Bronchial epithelial cell (primary cell): ENCODE data around the gene ZNF460. TPM values are rescaled to one million over a fixed set of nuclear protein-coding genes. Genes with fewer than 3 reads are reported as not detected.

ENCODE experiments used
- DNase-seq: peaks from one replicate; pipeline ENCODE4 v3.0.0-alpha.2; 2010; ENCODE audit warnings: low read depth
- FAIRE-seq: peaks from 2 replicates; lab custom pipeline; 2011; peaks lifted over from hg19 to GRCh38; lab: Jason Lieb, UNC
- H3K27me3 ChIP-seq: 2 replicates; pipeline ENCODE4 v1.5.1; 2011; ENCODE audit warnings: low read length; ENCODE audit not compliant: control insufficient read depth, insufficient read depth
- H3K36me3 ChIP-seq: 2 replicates; pipeline ENCODE4 v1.5.1; 2011; ENCODE audit warnings: low read length; ENCODE audit not compliant: control insufficient read depth, insufficient read depth
- H3K4me3 ChIP-seq: 2 replicates; pipeline ENCODE4 v1.5.1; 2011; ENCODE audit warnings: mild to moderate bottlenecking, low read depth, low read length, control low read depth
- total RNA-seq: library from RNA; depleted of rRNA; stranded (reverse); fragments of >200 nt; gene quantifications from 2 replicates; pipeline ENCODE4 v1.2.1, GENCODE V29; 2014
- TF ChIP-seq, protein P1 (sequence below): IDR thresholded peaks from 2 replicates; pipeline ENCODE4 v1.5.1; 2011; ENCODE audit warnings: mild to moderate bottlenecking, moderate library complexity, low read length, control low read depth, inconsistent platforms; ENCODE audit not compliant: insufficient read depth, severe bottlenecking

ZNF460 gene
- total RNA-seq: 126 and 131 TPM in 2 replicates

DNA sequence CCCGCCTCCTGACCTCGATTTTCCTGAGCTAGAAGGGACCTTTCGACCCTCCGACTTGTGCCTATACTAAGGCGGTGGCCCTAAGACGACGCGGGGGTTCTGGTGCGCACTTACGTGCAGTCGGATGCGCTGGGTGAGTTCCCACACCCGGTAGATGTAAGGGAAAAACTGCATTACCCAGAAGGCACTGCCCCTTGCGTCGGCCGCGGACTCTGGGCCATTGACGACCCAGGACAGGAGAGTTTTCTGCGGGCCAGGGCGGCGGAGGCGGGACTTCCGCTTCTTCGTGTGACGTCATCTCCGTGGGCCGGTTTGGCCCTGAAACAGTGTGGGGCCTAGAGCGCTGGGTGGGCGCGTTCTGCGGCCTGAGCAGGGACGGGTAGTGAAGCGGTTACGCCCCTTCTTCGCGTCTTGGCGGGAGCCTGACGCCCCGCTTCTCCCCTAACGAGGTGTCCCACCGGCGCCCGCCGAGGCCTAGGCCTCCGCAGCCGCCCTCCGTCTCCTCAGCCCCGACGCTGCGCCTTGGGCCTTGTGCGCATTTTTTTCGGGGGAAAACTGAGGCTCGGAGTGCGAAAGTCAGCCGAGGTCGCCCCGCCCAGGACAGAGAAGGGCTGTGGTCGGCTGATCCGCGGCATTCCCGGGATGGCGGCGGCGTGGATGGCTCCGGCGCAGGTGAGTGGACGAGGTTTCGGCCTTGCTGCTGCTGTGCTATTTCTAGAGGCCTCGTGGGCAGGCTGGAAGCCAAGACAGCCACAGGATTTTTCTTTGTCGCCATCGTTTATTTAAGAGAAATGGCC lies at the start of gene ZNF460:
Gene ZNF460 (plus strand): TSS at position 321 of the 797 bp plus-strand sequence. CDS start 322 bp downstream, at position 643.
- TF ChIP-seq, protein P1, sequence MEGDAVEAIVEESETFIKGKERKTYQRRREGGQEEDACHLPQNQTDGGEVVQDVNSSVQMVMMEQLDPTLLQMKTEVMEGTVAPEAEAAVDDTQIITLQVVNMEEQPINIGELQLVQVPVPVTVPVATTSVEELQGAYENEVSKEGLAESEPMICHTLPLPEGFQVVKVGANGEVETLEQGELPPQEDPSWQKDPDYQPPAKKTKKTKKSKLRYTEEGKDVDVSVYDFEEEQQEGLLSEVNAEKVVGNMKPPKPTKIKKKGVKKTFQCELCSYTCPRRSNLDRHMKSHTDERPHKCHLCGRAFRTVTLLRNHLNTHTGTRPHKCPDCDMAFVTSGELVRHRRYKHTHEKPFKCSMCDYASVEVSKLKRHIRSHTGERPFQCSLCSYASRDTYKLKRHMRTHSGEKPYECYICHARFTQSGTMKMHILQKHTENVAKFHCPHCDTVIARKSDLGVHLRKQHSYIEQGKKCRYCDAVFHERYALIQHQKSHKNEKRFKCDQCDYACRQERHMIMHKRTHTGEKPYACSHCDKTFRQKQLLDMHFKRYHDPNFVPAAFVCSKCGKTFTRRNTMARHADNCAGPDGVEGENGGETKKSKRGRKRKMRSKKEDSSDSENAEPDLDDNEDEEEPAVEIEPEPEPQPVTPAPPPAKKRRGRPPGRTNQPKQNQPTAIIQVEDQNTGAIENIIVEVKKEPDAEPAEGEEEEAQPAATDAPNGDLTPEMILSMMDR: no peak
- peak within 1 kb of the TSS; percentile 75 for H3K4me3 ChIP-seq
- H3K36me3 ChIP-seq: peaks cover 10% of the 10 kb centered on the region
- DNase-seq (peak; percentile 87), FAIRE-seq (no peak)
- H3K27me3 ChIP-seq: no peaks in the 10 kb centered on the region

DNA sequence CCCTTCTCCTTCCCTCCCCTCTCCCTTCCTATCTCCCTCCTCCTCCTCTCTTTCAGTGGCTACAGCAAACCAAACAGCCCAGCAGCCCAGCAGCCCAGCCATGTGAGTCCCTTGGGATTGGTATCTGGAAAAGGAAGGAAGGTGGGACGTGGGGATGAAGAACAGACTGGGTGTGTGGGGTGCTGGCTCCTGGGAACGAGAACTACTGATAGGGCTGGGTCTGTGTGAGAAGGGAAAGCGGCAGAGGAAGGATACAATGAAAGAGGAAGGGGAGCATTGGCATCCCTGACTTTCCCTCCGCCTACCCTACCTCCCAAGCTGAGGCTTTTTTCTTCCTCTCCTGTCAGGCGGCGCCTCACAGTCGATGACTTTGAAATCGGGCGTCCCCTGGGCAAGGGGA lies 48.6 kb upstream of the ZNF460 start:
- H3K4me3 ChIP-seq: no peak overlapping the region
- H3K36me3 ChIP-seq: no peaks in the 10 kb centered on the region
- DNase-seq (no peak), FAIRE-seq (no peak)
- TF ChIP-seq, protein P1: no peak
- H3K27me3 ChIP-seq: no peaks in the 10 kb centered on the region

DNA sequence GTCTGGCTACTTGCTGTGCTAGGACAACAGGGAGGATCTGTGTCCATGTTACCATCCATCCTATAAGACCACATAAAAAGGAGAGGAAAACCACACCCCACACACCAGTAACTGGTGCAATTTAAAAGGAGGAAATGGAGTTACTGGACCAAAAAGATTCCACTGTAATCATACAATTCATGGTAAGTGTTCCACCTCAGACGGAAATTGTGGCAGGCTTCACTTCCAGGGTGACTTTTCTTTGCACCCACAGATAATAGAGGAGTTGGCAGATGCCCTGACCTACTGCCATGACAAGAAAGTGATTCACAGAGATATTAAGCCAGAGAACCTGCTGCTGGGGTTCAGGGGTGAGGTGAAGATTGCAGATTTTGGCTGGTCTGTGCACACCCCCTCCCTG lies 47.1 kb upstream of the ZNF460 start:
- H3K36me3 ChIP-seq: no peaks in the 10 kb centered on the region
- FAIRE-seq (no peak), DNase-seq (no peak)
- H3K27me3 ChIP-seq: no peaks in the 10 kb centered on the region
- TF ChIP-seq, protein P1: no peak
- H3K4me3 ChIP-seq: no peak overlapping the region

DNA sequence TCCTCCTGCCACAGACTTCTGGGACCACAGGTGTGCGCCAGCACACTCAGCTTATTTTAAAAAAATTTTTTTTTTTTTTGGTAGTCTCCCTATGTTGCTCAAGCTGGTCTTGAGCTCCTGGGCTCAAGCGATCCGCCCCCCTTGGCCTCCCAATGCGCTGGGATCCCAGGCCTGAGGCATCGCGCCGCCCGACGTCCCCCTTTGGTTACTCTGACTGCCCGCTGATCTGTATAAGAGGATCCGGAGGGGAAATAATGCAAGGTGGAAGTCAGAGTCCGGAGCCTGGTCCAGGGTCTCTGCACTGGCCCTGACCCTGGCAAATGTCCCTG lies 40.3 kb upstream of the ZNF460 start:
- H3K4me3 ChIP-seq: peak overlapping the region; percentile 94
- DNase-seq: no peak
- TF ChIP-seq, protein P1: no peak
- FAIRE-seq: no peak
- peaks cover 6% of the 10 kb centered on the region for H3K36me3 ChIP-seq
- no peaks in the 10 kb centered on the region for H3K27me3 ChIP-seq

DNA sequence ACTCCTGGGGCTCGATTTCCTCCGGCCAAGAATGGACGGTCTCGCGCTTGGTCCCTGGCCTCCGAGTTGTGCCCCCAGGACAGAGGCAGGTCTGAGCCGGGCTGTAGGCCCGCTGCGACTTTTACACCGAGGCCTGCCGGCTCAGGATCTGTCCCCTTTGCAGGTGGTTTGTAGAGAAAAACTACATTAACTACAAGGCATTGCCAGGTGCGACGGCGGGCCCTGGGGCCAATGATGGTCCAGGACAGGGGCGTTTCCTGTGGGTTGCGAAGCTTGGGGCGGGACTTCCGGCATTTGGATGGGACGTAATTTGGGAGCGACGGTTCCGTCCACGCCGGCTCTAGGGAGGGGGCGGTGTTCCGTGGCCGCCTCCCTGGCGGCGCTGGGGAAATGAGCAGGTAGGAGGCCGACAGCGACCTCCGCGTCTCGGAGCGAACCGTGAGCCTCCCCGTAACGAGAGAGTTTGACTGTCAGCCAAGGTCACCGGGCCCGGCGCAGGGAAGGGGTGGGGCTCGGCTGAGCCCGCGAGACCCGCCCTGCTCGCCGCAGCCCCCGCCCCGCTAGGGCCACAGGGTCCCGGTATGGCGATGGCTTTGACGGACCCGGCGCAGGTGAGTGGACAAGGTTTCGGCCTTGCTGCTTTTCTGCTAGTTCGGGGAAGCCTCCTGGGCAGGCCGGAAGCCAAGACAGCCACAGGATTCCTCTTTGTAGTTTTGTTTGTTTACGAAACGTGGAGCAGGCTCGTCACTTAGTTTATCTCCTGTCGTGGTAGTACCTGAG lies 39.8 kb upstream of the ZNF460 start, which contains the start of gene ZNF805:
Gene ZNF805 (plus strand): TSS at position 322 of the 780 bp plus-strand sequence. CDS start 260 bp downstream, at position 582.
- Histone ChIP-seq H3K4me3 (peak within 1 kb of the TSS; percentile 94), H3K27me3 (no peaks in the 10 kb centered on the region), H3K36me3 (peaks cover 6% of the 10 kb centered on the region)
- DNase-seq: peak; percentile 85
- TF ChIP-seq, protein P1: peak; percentile 32
- no peak for FAIRE-seq
